Activated B cell treated with CpG ODN at 0.5 μM for 24 hours (primary cell): ENCODE results near the gene TBXA2R. TPM values are rescaled to one million over a fixed set of nuclear protein-coding genes. Genes with fewer than 3 reads are reported as not detected.
A peak's percentile ranks its signal among the peaks of the same experiment; 100 is the strongest.
"Not testable (repeated sequence)": the region's sequence is repeated elsewhere in the genome, so short reads cannot be mapped to it uniquely, and the experiment has no call there.

Experiments
- ATAC-seq: fragments of 200-7000 bp; cut with Tn5 transposase; one replicate; pipeline ENCODE4 v1.10.0; 2021; ENCODE audit warnings: low read depth, mild to moderate bottlenecking, moderate library complexity
- CTCF ChIA-PET: fragments of 350-600 bp; sonication (Branson Sonifier 250); formaldehyde crosslinking; loops from one replicate; lab custom pipeline; 2021; ENCODE audit warnings: antibody characterized with exemption; lab: Charles Lee
- POLR2A ChIA-PET: fragments of 350-600 bp; sonication (Branson Sonifier 250); formaldehyde crosslinking; loops from one replicate; lab custom pipeline; 2021; ENCODE audit warnings: antibody characterized with exemption; lab: Charles Lee
- DNase-seq: peaks from one replicate; pipeline ENCODE4 v3.0.0; 2022
- H3K27ac Mint-ChIP-seq: one replicate; pipeline ENCODE4 v1.8.0; 2020; ENCODE audit warnings: mixed read lengths
- H3K27me3 Mint-ChIP-seq: one replicate; pipeline ENCODE4 v1.8.0; 2021; ENCODE audit warnings: mixed read lengths
- H3K36me3 Mint-ChIP-seq: one replicate; pipeline ENCODE4 v1.8.0; 2021; ENCODE audit warnings: low read depth, mixed read lengths
- H3K4me1 Mint-ChIP-seq: one replicate; pipeline ENCODE4 v1.8.0; 2021; ENCODE audit warnings: mixed read lengths
- H3K4me3 Mint-ChIP-seq: one replicate; pipeline ENCODE4 v1.8.0; 2020; ENCODE audit warnings: mild to moderate bottlenecking, mixed read lengths
- H3K9me3 Mint-ChIP-seq: one replicate; pipeline ENCODE4 v1.8.0; 2020; ENCODE audit warnings: mixed read lengths
- CTCF ChIP-seq: fragments of 200-600 bp; IDR thresholded peaks from one replicate; pipeline ENCODE4 v1.8.0; 2022; ENCODE audit warnings: antibody characterized with exemption, mild to moderate bottlenecking
- intact Hi-C: fragments of 100-400 bp; cut with micrococcal nuclease; formaldehyde crosslinking; loops from one replicate; pipeline ENCODE4 v1.15.1; 2024
- total RNA-seq: library from RNA; stranded (reverse); gene quantifications from 2 replicates; pipeline ENCODE4 v1.2.3, GENCODE V29; 2022

Gene TBXA2R
- total RNA-seq, 1 donor from 2014 or later, result 0.47 TPM

DNA sequence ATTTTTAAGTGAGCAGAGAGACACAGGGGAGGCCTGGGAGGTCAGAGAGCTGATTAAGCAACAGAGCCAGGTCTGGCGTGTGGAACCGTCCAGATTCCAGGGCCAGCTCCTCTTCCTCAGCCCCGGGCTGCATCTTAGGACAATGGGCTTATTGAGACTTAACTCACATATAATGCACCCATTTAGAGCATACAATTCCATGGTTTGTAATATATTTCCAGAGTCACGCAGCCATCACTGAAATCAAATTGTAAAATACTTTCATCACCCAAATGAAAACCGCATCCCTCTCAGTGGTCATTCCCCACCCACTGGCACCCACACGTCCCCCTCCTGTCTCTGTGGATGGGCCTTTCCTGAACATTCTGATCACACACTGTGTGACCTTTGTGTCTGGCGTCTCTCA lies 36.1 kb downstream of the TBXA2R start:
- POLR2A ChIA-PET, result interaction anchor here (0.6 kb wide), 1 partner anchor 17 kb away, joined by 4 read pairs; no protein-coding TSS in a partner anchor
- Mint-ChIP-seq H3K4me1 (peaks cover 19% of the 10 kb centered on the region), H3K9me3 (no peaks in the 10 kb centered on the region), H3K27ac (no peak overlapping the region), H3K4me3 (no peak overlapping the region), H3K27me3 (no peaks in the 10 kb centered on the region), H3K36me3 (peaks cover 7% of the 10 kb centered on the region)
- no peak for DNase-seq
- no peak for TF ChIP-seq CTCF
- intact Hi-C loops, result loop anchor here (5.0 to 10.0 kb wide), 3 partner anchors 192 to 402 kb away; partner anchors contain the start of genes APBA3, DAPK3, MRPL54 and NCLN
- CTCF ChIA-PET, result no interaction called here
- ATAC-seq, result no peak

DNA sequence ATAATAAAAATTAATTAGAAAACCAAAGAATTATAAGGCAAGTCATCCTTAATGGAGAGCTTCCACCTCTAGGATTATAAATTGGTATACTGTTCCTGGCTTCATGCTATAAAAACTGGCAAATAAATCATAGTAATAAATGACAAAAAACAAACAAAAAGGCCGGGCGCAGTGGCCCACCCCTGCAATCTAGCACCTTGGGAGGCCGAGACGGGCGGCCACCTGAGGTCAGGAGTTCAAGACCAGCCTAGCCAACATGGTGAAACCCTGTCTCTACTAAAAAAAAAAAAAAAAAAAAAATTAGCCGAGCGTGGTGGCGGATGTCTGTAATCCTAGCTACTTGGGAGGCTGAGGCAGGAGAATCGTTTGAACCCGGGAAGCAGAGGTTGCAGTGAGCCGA lies 36.6 kb downstream of the TBXA2R start:
- H3K27ac Mint-ChIP-seq, H3K27me3 Mint-ChIP-seq, ATAC-seq, CTCF ChIA-PET, DNase-seq, H3K36me3 Mint-ChIP-seq, H3K4me3 Mint-ChIP-seq, H3K9me3 Mint-ChIP-seq: not testable (repeated sequence)
- peaks cover 15% of the 10 kb centered on the region for H3K4me1 Mint-ChIP-seq
- intact Hi-C loops, result loop anchor here (5.0 to 10.0 kb wide), 3 partner anchors 192 to 402 kb away; partner anchors contain the start of genes APBA3, DAPK3, MRPL54 and NCLN
- POLR2A ChIA-PET, result interaction anchor here (0.5 kb wide), 1 partner anchor 760 kb away, joined by 4 read pairs; no protein-coding TSS in a partner anchor

DNA sequence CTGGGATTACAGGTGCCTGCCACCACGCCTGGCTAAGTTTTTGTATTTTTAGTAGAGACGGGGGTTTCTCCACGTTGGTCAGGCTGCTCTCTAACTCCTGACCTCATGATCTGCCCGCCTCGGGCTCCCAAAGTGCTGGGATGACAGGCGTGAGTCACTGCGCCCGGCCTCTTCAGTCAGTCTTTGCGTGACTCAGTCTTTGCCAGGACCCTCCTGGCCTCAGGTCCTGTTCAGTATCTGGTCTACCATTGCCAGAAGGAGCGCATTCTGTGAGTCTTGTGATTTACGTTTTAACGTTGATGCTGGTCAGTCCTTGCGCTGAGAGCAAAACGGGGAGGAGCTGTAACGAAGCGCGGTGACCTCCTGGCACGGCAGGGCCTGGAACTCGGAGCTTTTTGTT lies 41.5 kb downstream of the TBXA2R start:
- POLR2A ChIA-PET, result no interaction called here
- no peak overlapping the region for H3K27ac Mint-ChIP-seq
- H3K36me3 Mint-ChIP-seq, result no peaks in the 10 kb centered on the region
- no peak for ATAC-seq
- CTCF ChIA-PET, result interaction anchor here (1.0 kb wide), 1 partner anchor 11 kb away, joined by 4 read pairs; no protein-coding TSS in a partner anchor
- no peaks in the 10 kb centered on the region for H3K9me3 Mint-ChIP-seq
- no peaks in the 10 kb centered on the region for H3K27me3 Mint-ChIP-seq
- peaks cover 5% of the 10 kb centered on the region for H3K4me1 Mint-ChIP-seq
- no peak for TF ChIP-seq CTCF
- intact Hi-C loops, result no loop called here
- DNase-seq, result no peak
- H3K4me3 Mint-ChIP-seq, result no peak overlapping the region

DNA sequence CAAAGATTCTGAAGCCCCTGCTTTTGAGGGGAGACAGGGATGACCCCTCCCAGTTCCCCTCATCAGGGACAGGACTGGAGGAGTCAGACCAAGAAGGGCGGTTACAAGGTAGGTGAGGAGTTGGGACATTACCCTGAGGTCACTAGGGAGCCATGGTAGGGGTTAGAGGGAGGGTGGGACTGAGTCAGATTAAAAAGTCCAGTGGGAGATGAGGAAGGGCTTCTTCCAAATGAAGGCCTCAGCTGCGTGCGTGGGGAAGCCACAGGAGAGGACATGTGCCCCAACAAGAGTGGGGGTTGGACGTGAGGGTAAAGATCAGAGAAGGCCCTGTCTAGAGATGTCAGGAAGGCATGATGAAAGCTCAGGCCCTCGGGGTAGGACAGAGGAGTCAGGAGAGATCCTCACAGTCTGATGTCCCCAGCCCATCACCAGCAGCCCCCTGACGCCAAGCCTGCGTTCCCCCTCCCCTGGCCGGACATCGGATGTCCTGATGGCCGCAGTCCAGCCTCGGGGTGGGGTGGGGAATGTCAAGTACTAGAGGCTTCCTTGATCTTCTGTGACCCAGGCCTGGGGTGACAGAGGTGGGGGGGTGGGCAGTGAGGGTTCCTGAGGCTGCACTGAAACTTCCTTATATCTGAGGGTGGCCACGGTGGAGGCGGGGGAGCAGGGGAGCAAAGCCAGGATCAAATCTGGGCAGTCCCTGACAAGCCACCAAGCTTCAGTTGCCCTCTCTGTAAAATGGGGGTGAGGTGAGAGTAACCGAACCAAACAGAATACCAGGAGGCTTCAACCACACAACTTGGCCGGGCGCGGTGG lies 42.8 kb downstream of the TBXA2R start:
- intact Hi-C loops, result no loop called here
- TF ChIP-seq CTCF, result no peak
- Mint-ChIP-seq H3K4me3 (no peak overlapping the region), H3K27ac (no peak overlapping the region), H3K36me3 (no peaks in the 10 kb centered on the region), H3K4me1 (peaks cover 7% of the 10 kb centered on the region), H3K9me3 (no peaks in the 10 kb centered on the region), H3K27me3 (no peaks in the 10 kb centered on the region)
- no peak for DNase-seq
- ChIA-PET POLR2A (no interaction called here), CTCF (no interaction called here)
- ATAC-seq, result no peak

- Mint-ChIP-seq H3K36me3 (peaks cover 6% of the 10 kb centered on the region), H3K27me3 (no peaks in the 10 kb centered on the region), H3K4me3 (peak within 1 kb of the TSS; percentile 89), H3K27ac (peak within 1 kb of the TSS; percentile 86), H3K4me1 (peaks cover 57% of the 10 kb centered on the region), H3K9me3 (no peaks in the 10 kb centered on the region)
- ATAC-seq, result peak; percentile 86
- intact Hi-C loops, result loop anchor here (1.0 to 10.0 kb wide), 7 partner anchors 13 to 507 kb away; partner anchors contain the start of genes APBA3, CACTIN, FZR1 and HMG20B
- TF ChIP-seq CTCF, result no peak
- POLR2A ChIA-PET, result interaction anchor here (0.6 to 3.0 kb wide), 9 partner anchors 11 to 710 kb away, joined by 3 to 13 read pairs (median 3); partner anchors contain the start of gene MRPL54
- peak; percentile 94 for DNase-seq
- CTCF ChIA-PET, result interaction anchor here (1.0 to 6.0 kb wide), 3 partner anchors 12 to 108 kb away, joined by 3 to 37 read pairs (median 3); partner anchors contain the start of gene GIPC3
These were observed 49.0 kb downstream of the TBXA2R start, which contains the start of gene MFSD12 for GRCh38 chr19:3557461-3558248. Gene MFSD12 (minus strand): TSS chr19:3557586. CDS start chr19:3557403, 183 bp downstream.
